ENCODE data around the gene SLC38A10. TPM values are rescaled to one million over a fixed set of nuclear protein-coding genes. Genes with fewer than 3 reads are reported as not detected.
A peak's percentile ranks its signal among the peaks of the same experiment; 100 is the strongest.

The SLC38A10 gene
- 64.3 and 82.2 TPM in 2 replicates for polyA plus RNA-seq (2012; rRNA removed)
- 29.3 and 49.2 TPM in 2 replicates for polyA plus RNA-seq (2012; cell fraction: cytosol; rRNA removed)
- 190 and 211 TPM in 2 replicates for polyA plus RNA-seq (2012; cell fraction: nucleus; rRNA removed)

DNA sequence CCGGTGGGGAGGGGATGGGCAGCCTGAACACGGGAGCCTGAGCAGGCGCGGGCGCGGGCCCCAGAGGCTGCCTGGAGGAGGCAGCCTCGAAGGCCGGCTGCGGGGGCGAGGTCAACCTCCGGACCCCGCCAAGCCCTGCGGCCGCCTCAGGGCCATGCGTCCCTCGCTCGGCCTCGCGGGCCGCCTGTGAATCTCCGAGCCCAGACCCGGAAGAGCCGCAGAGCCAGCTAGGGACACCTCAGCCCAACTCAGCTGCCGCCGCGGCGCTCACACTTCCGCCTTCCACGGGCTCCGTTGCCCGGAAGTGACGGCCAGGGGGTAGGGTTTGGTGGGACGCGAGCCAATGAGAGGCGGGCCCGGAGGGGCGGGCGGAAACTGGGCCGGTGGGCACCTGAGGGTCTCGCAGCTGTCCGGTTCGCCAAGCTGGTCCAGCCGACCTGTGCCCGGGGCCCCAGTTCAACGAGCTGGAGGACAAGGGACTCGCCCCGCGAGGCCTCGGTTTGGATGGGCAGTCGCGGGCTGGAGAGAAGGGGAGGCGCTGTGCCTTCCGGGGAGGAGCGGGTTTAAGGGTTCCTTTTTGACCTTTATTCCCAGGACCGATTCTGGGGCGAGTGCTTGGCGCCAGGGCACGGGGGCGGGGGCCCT is at the start of gene SLC38A10:
SLC38A10 (minus strand) TSS at position 277 of the 645 bp plus-strand sequence. CDS start 386 bp downstream, outside the sequence.
- TF ChIP-seq NRF1 (IDR thresholded peaks at IDR 0.05; ENCODE audit: low read depth, low read length), result 0 out of 2 replicates have a peak, but pooled peaks have one; percentile 6
- peak; percentile 86 for TF ChIP-seq NFIC (IDR thresholded peaks at IDR 0.05; ENCODE audit: borderline replicate concordance)
- TF ChIP-seq GABPA (IDR thresholded peaks at IDR 0.05; ENCODE audit: low read depth), result peak; percentile 93
- TF ChIP-seq JUND (IDR thresholded peaks at IDR 0.05), result no peak; the same call in 1 of the 2 replicates
- peak; percentile 78 for TF ChIP-seq MXI1 (IDR thresholded peaks at IDR 0.05; ENCODE audit: low read depth, low read length)
- TF ChIP-seq EP300 (IDR thresholded peaks at IDR 0.05; ENCODE audit: borderline replicate concordance in 1 of 2, low read depth in 1 of 2, low read length in 1 of 2), result peak in 1 of 2 experiments; percentile 30; a peak in 1 of 4 replicates
- peak; percentile 28; the same call in 1 of the 2 replicates for TF ChIP-seq SMC3 (IDR thresholded peaks at IDR 0.05; ENCODE audit: low read depth, low read length)
- TF ChIP-seq RAD21 (IDR thresholded peaks at IDR 0.05; ENCODE audit: low read length), result no peak
- TF ChIP-seq, protein P1, sequence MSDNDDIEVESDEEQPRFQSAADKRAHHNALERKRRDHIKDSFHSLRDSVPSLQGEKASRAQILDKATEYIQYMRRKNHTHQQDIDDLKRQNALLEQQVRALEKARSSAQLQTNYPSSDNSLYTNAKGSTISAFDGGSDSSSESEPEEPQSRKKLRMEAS (IDR thresholded peaks at IDR 0.05; ENCODE audit: low read depth), result peak; percentile 72
- TF ChIP-seq GATA2 (CRISPR knock-in tag; IDR thresholded peaks at IDR 0.05), result no peak
- TF ChIP-seq FOXJ3 (CRISPR knock-in tag; IDR thresholded peaks at IDR 0.05), result no peak
- peak; percentile 58; the same call in 1 of the 2 replicates for TF ChIP-seq SIN3A (IDR thresholded peaks at IDR 0.05; ENCODE audit: borderline replicate concordance, low read depth, low read length)
- peak; percentile 84 for TF ChIP-seq TAF1 (IDR thresholded peaks at IDR 0.05; ENCODE audit: borderline replicate concordance, low read depth, low read length)
- TF ChIP-seq, protein P2, sequence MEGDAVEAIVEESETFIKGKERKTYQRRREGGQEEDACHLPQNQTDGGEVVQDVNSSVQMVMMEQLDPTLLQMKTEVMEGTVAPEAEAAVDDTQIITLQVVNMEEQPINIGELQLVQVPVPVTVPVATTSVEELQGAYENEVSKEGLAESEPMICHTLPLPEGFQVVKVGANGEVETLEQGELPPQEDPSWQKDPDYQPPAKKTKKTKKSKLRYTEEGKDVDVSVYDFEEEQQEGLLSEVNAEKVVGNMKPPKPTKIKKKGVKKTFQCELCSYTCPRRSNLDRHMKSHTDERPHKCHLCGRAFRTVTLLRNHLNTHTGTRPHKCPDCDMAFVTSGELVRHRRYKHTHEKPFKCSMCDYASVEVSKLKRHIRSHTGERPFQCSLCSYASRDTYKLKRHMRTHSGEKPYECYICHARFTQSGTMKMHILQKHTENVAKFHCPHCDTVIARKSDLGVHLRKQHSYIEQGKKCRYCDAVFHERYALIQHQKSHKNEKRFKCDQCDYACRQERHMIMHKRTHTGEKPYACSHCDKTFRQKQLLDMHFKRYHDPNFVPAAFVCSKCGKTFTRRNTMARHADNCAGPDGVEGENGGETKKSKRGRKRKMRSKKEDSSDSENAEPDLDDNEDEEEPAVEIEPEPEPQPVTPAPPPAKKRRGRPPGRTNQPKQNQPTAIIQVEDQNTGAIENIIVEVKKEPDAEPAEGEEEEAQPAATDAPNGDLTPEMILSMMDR (IDR thresholded peaks at IDR 0.05), result peak; percentile 34; the same call in 1 of the 2 replicates
- 0 out of 2 replicates have a peak, but pooled peaks have one; percentile 4 for TF ChIP-seq YY1 (IDR thresholded peaks at IDR 0.05; ENCODE audit: low read depth)
- peak; percentile 99 for TF ChIP-seq ELF1 (IDR thresholded peaks at IDR 0.05)
- TF ChIP-seq, protein P3, sequence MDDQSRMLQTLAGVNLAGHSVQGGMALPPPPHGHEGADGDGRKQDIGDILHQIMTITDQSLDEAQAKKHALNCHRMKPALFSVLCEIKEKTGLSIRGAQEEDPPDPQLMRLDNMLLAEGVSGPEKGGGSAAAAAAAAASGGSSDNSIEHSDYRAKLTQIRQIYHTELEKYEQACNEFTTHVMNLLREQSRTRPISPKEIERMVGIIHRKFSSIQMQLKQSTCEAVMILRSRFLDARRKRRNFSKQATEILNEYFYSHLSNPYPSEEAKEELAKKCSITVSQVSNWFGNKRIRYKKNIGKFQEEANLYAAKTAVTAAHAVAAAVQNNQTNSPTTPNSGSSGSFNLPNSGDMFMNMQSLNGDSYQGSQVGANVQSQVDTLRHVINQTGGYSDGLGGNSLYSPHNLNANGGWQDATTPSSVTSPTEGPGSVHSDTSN (IDR thresholded peaks at IDR 0.05), result peak; percentile 38; the same call in 1 of the 2 replicates
- TF ChIP-seq POLR2AphosphoS5 (IDR thresholded peaks at IDR 0.05; ENCODE audit: low read depth, low read length), result peak; percentile 98
- H3K4me1 ChIP-seq (ENCODE audit: control insufficient read depth in 1 of 2, insufficient read depth in 2 of 2, low read depth in 1 of 2, low read length in 1 of 2), result peaks cover 8 to 27% of the 10 kb centered on the region in 2 experiments; a peak in 2 of 4 replicates
- H3K27me3 ChIP-seq (ENCODE audit: insufficient read depth), result no peaks in the 10 kb centered on the region
- H3K9me3 ChIP-seq, result no peaks in the 10 kb centered on the region
- H3K4me3 ChIP-seq (ENCODE audit: low read depth in 2 of 2, low read length in 1 of 2), result peak within 1 kb of the TSS; percentile 76 to 88
- peaks cover 0 to 2% of the 10 kb centered on the region in 2 experiments for H3K36me3 ChIP-seq (replicated peaks in 1 of 2; ENCODE audit: control insufficient read depth in 1 of 2, insufficient read depth in 2 of 2, low read length in 1 of 2)
- peaks cover 58% of the 10 kb centered on the region for H3K79me2 ChIP-seq (ENCODE audit: insufficient read depth)
- POLR2A ChIA-PET, result interaction anchor here (0.6 to 2.0 kb wide), 13 partner anchors 8 to 257 kb away, joined by 3 to 15 read pairs (median 4); partner anchors contain the start of genes FAAP100, NDUFAF8 and TEPSIN
- H3K9me2 ChIP-seq, result no peaks in the 10 kb centered on the region
- peak within 1 kb of the TSS; percentile 77 to 87 for H3K27ac ChIP-seq (ENCODE audit: low read depth in 2 of 2, low read length in 1 of 2)
- H4K20me1 ChIP-seq (ENCODE audit: insufficient read depth), result peaks cover 20% of the 10 kb centered on the region
- DNase-seq, result peak; percentile 100
- peak within 1 kb of the TSS; percentile 95 for H3K4me2 ChIP-seq
- WGBS (ENCODE audit: low lambda C conversion rate), result 1% methylated on average over 44 of the region's 59 CpGs
- H3F3A ChIP-seq (replicated peaks; ENCODE audit: insufficient read depth), result peaks cover 16% of the 10 kb centered on the region
- peak within 1 kb of the TSS; percentile 99 for H2AFZ ChIP-seq (ENCODE audit: low read depth)
- H3K9ac ChIP-seq, result peak within 1 kb of the TSS; percentile 90
- CTCF ChIA-PET, result interaction anchor here (0.8 to 2.8 kb wide), 24 partner anchors 10 to 306 kb away, joined by 3 to 22 read pairs (median 4); partner anchors contain the start of gene BAHCC1

All from SK-N-SH (cell line).